GM10266 (cell line): ENCODE data around the gene ETV2.
A peak's percentile ranks its signal among the peaks of the same experiment; 100 is the strongest.
"Not testable (repeated sequence)": the region's sequence is repeated elsewhere in the genome, so short reads cannot be mapped to it uniquely, and the experiment has no call there.

Experiments used
- DNase-seq: peaks from one replicate; pipeline ENCODE4 v3.0.0; 2012; ENCODE audit errors: extremely low spot score
- TF ChIP-seq, protein P1 (sequence below): IDR thresholded peaks from 2 replicates; pipeline ENCODE4 v1.5.1; 2012; ENCODE audit warnings: mild to moderate bottlenecking, low read depth; ENCODE audit not compliant: control insufficient read depth, insufficient read depth; ENCODE audit errors: missing control alignments

ETV2 gene

DNA sequence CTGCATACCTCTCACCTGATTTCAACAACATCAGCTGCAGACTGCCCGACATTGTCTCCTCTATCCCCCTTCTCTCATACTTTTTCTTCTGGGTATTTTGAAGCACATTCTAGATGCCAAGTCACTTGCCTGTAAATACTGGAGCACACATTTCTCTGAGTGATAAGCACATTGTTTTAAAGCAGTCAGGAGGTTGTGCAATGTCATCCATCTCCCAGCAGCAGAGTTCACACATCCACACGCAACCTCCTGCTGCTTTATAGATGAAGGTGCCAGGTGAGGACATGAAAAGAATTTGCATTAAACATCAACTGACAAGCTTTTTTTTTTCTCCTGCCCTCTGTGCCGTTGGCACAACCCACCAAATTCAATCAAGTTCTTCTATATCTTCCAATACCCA lies 30.3 kb downstream of the ETV2 start:
- TF ChIP-seq, protein P1, sequence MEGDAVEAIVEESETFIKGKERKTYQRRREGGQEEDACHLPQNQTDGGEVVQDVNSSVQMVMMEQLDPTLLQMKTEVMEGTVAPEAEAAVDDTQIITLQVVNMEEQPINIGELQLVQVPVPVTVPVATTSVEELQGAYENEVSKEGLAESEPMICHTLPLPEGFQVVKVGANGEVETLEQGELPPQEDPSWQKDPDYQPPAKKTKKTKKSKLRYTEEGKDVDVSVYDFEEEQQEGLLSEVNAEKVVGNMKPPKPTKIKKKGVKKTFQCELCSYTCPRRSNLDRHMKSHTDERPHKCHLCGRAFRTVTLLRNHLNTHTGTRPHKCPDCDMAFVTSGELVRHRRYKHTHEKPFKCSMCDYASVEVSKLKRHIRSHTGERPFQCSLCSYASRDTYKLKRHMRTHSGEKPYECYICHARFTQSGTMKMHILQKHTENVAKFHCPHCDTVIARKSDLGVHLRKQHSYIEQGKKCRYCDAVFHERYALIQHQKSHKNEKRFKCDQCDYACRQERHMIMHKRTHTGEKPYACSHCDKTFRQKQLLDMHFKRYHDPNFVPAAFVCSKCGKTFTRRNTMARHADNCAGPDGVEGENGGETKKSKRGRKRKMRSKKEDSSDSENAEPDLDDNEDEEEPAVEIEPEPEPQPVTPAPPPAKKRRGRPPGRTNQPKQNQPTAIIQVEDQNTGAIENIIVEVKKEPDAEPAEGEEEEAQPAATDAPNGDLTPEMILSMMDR, result no peak
- DNase-seq, result no peak

DNA sequence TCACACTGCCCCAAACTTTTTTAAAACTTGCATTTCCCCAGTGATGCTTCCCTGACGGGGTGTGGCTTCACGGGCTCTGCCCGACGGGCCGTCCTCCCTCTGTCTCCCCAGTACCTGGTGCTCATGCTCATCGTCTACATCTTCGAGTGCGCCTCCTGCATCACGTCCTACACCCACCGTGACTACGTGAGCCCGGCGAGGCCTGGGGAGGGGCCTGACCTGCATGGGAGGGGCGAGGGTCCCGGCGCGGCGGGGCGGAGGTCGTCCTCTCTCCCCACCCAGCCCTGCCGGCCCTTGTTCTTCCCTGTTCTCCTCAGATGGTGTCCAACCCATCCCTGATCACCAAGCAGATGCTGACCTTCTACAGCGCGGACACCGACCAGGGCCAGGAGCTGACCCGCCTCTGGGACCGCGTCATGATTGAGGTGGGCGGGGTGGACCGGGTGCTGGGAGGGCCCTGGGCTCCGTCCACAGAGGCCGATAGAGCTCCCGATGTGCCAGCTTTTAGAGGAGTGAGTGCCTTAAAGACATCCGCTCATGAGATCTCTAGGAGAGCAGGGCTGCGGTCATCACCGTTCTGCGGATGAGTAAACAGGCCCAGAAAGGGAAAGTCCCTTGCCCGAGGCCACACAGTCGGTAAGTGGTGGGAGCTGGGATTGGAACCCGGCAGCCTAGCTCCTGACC lies 31.7 kb downstream of the ETV2 start:
- TF ChIP-seq, protein P1, result no peak
- DNase-seq, result peak; percentile 77

DNA sequence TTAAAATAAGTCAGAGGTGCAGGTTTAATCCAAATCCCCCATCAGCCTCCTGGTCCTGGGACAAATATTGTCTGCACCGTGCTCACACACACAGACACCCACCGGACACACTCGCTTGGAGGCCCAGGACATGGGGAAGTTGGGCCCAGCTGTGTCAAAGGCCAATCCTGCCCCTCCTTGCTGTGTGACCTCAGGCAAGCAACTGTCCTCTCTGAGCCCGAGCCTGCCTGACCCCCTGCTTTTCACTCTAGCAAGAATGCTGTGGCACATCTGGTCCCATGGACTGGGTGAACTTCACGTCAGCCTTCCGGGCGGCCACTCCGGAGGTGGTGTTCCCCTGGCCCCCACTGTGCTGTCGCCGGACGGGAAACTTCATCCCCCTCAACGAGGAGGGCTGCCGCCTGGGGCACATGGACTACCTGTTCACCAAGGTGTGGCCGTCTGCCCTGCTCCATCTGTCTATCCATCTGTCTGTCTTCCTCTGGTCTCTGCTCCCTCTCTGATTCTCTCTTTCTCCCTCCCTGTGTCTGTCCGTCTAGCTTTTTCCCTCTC lies 34.1 kb downstream of the ETV2 start:
- TF ChIP-seq, protein P1, result no peak
- no peak for DNase-seq

DNA sequence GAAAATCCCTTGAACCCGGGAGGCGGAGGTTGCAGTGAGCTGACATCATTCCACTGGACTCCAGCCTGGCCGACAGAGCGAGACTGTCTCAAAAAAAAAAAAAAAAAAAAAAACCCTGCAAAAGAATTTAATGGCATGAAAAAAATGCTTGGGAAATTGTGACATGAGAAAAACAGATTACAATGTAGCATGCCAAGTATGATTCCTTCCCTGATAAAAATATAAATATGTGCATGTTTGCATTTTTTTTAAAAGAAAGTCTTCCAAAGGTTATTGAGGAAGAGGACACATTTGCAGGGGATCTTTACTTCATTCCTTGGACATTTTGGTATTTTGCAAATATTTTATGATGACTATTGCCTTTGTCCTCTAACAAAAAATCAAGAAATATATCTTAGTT lies 48.3 kb downstream of the ETV2 start:
- TF ChIP-seq, protein P1, result no peak
- no peak for DNase-seq

DNA sequence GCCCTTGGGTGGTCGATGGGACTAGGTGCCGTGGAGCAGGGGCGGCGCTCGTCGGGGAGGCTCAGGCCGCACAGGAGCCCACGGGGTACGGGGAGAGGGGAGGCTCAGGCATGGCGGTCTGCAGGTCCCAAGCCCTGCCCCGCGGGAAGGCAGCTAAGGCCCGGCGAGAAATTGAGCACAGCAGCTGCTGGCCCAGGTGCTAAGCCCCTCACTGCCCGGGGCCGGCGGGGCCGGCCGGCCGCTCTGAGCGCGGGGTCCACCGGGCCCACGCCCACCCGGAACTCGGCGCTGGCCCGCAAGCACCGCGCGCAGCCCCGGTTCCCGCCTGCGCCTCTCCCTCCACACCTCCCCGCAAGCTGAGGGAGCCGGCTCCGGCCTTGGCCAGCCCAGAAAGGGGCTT lies 49.6 kb downstream of the ETV2 start:
- not testable (repeated sequence) for DNase-seq

DNA sequence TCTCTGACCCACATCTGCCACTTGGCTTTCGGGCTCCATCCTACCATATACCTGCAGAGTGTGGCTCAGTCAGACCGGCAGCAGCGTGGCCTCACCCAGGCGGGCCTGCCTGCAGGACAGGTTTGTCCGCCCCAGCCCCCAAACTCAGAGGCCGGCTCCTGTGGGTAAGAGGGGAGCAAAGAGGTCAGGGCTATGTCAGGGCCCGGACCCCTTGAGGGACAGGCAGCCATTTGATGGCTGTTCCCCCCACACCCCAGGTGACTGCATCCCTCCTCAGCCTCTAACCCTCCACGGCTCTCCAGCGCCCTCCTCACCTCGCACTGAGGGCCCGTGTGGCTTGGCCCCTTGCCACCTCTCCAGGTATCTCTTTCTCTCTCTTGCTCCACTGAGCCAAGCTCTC lies 50.5 kb downstream of the ETV2 start:
- DNase-seq, result no peak
- TF ChIP-seq, protein P1, result no peak

DNA sequence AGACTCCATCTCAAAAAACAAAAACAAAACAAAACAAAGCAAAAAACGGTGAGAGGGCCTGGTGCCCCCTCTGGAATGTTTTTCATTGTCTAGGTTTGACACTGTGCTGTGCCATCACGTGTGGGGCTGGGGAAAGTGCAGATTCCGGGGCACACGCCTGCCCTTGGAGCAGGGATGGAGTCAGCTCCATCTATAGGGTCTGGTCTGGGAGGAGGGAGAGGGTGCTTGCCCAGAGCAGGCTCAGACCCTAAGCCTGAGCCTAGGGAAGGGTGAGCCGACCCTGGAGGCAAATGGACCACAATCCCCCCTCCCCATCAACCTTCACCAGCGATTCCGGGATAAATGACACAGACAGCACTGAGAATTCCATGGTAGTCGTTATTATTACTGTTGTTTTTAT lies 51.9 kb downstream of the ETV2 start:
- TF ChIP-seq, protein P1, result peak; percentile 26
- no peak for DNase-seq
